ENCODE results near the gene CST6.

DNA sequence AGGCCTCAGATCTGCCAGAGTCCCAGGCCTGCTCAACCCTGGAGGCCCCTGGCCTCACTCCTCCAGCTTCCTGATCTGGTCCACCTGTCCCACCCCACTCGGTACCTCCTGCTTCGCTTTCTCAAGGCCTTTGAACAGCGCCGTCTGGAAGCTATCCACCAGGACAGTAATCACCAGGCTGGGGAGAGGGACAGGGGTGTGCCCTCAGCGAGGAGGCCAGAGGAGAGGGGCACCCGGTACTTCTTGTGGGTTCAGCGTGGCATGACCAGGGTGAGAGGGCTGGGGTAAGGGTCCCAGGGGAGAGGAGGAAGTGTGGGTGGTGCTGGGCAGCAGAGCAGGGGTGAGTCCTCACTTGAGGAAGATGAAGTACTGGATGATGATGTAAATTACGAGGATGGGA, 8.4 kb downstream of the CST6 start:
- TF ChIP-seq, protein P1, sequence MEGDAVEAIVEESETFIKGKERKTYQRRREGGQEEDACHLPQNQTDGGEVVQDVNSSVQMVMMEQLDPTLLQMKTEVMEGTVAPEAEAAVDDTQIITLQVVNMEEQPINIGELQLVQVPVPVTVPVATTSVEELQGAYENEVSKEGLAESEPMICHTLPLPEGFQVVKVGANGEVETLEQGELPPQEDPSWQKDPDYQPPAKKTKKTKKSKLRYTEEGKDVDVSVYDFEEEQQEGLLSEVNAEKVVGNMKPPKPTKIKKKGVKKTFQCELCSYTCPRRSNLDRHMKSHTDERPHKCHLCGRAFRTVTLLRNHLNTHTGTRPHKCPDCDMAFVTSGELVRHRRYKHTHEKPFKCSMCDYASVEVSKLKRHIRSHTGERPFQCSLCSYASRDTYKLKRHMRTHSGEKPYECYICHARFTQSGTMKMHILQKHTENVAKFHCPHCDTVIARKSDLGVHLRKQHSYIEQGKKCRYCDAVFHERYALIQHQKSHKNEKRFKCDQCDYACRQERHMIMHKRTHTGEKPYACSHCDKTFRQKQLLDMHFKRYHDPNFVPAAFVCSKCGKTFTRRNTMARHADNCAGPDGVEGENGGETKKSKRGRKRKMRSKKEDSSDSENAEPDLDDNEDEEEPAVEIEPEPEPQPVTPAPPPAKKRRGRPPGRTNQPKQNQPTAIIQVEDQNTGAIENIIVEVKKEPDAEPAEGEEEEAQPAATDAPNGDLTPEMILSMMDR (IDR thresholded peaks at IDR 0.05) = no peak
- no peak for TF ChIP-seq POLR2A (IDR thresholded peaks at IDR 0.05)

Measured in lower leg skin (tissue), 3 donors.